Stimulated activated CD8-positive, alpha-beta memory T cell treated with anti-CD3 and anti-CD28 coated beads, Interleukin-4, amount 100 ng/mL, for 24 hours (primary cell): ENCODE measurements around the gene HMX2.
A peak's percentile ranks its signal among the peaks of the same experiment; 100 is the strongest.

ENCODE experiments used
- DNase-seq: peaks from one replicate; pipeline ENCODE4 v3.0.0-alpha.2; 2020; ENCODE audit warnings: low read depth

HMX2 gene, protein sequence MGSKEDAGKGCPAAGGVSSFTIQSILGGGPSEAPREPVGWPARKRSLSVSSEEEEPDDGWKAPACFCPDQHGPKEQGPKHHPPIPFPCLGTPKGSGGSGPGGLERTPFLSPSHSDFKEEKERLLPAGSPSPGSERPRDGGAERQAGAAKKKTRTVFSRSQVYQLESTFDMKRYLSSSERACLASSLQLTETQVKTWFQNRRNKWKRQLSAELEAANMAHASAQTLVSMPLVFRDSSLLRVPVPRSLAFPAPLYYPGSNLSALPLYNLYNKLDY

GRCh38 chr10:123147635-123148413, at the start of gene HMX2:
Gene HMX2 (plus strand): TSS chr10:123148136. CDS start chr10:123148379, 243 bp downstream.
- DNase-seq: no peak

- DNase-seq: no peak
Observed at GRCh38 chr10:123100030-123100762, 47.7 kb upstream of the HMX2 start.

- no peak for DNase-seq
Observed at GRCh38 chr10:123101872-123102271, 46.1 kb upstream of the HMX2 start.

GRCh38 chr10:123102673-123103072, 45.3 kb upstream of the HMX2 start:
- no peak for DNase-seq

GRCh38 chr10:123103944-123104343, 44.0 kb upstream of the HMX2 start:
- DNase-seq: no peak

- no peak for DNase-seq
Observed at GRCh38 chr10:123109466-123109865, 38.5 kb upstream of the HMX2 start.

DNA sequence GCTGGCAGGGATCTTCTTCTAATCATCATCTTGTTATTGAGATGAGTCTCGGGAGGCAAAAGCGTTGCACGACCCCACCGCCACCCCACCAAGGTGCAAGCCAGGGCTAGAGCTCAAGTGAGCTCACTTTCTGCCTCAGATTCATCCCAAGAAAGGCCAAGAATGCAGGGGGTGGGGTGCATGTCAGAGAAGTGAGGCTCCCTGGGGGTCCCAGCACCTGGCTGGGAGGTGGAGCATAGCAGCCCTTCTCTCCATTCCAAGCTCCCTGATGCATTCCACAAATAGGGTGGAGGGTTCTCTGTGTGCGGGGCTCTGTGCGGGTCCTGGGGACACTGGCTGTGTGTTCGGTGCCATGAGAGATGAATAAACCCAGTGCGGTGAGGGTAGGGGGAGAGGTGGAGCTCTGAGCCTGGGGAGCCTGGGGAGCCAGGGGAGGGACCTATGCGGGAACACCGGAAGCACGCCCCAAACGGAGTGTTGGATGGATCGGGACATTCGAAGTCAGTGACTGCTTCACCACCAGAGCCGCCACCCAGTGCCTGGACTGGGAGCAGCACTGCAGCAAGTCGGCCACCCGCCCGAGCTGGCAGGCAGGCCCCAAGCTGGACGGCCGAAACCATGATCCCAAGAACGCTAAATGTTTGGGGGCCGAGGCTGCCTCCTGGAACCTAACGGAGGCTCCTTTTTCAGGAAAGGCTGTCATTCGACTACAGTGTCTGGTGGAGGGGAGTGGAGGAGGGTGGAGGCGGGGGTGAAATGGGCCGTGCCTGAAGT, 30.1 kb upstream of the HMX2 start:
- DNase-seq: no peak

- no peak for DNase-seq
Observed at GRCh38 chr10:123119081-123119480, 28.9 kb upstream of the HMX2 start.

DNA sequence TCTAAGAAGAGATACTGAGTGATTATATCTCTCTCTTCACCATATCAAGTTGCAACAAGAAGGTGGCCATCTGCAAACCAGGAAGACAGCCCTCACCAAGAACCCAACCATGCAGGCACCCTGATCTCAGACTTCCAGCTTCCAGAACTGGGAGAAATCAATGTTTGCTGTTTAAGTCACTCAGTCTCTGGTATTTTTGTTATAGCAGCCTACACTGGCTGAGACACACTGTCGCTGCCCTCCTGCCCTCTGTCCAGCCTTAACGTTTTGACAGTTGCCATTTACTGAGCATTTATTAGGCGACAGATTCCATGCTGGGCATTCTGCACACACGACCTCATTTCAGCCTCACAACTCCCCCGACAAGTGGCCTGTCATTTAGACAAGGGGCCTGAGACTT, 21.7 kb upstream of the HMX2 start:
- DNase-seq: no peak

GRCh38 chr10:123129618-123130271, 18.2 kb upstream of the HMX2 start:
- no peak for DNase-seq

DNA sequence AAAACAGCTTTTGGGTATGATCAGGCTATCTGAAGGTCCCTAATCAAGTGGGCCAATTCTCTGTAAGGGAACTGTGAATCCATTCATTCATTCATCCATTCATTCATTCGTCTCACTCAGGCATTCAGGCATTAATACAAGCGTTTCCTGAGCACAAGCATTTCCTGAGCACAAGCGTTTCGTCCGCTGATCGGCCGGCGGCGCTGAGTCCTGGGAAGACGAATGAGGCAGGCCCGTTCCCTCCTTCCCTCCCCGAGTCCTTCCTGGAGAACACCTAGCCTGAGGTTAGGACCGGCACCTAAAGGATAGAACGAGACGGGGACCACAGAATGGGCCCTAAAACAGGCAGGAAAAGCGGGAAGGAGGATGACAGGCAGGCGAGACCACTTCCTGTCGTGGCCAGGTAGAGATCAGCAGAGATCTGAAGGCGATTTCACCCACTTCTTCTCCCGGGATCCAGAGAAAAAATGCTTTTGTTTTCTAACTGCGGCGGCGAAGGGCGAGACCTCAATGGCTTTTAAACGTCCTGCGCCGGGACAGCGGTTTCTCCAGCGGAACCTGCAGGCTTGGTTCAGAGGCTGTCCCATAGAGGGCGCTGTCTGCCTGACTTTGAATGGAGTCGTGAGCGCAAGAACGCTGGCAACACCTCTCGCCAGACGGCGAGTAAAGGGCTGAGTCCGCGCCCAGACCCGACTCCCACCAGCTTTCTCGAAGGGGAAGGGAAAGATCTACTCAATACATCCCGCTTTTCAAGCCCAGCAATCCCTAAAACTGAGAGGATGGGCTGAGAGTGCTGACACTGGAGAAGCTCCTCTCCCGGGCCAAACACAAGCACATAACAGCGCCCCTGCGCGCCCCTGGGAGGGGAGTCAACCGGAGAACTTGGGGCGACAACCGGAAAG, 15.1 kb upstream of the HMX2 start:
- DNase-seq: peak; percentile 80

DNA sequence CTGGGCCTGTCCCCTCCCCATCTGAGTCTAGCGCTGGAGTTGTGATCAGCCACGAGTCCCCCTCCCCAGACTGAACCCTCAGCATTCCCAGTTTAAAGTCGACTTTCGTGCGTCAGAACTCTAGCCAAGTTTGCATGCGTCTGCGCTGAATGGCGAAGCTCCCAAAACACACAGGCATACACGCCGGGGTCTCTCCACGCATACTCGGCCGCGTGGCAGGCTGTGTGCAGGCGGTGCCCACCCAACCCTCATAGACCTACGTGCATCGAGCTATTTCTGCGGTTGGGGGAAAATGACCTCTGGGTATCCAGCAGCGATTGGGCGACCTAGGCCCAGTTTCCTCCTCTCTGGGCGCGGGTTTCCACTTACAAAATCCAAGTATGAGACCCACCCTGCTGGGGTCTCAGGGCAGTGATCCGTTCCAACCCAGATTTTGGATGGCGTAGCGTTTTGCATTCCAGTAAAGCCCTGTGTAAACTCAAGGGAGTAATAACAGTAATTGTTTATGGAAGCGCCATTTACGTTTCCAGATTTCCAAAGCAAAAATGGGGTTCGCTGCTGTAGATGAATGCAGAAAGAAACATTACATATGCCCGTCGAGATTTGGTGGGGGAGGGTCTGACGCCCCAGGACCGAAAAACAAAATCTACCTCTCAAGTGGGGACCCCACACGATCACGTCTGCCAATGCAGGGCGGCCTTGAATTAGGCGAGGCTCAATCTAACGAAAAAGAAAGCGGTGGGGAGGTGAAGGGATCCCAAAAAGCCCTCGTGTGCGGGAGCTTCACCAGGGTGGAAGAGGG, 14.2 kb upstream of the HMX2 start:
- DNase-seq: no peak

DNA sequence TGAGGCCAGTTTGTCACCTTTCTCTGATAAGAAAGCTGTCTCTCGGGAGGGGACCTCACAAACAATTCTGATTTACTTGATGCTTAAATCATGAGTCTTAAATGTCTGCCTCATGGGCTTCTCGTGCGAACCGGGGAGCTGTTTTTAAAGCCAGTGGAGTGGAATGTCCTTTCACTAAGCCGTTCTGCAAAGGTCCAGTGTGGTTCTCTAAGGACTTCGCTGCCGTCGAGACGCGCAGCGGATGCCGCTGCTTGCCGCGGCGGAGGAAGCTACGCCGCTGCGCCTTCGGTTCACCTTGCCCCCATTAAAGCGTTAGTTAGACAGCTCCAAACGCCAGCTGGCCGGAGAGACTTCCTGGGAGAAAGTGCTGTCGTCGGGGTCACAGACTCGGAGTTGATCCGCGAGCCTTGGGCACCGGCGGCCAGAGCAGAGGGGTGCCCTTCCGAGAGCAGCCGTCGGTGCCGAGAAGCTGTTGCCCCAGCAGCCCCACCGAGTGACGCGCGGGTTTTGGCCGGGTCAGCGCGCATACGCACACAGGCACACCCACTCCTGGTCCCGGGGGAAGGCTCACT, 13.5 kb upstream of the HMX2 start:
- DNase-seq: no peak

GRCh38 chr10:123134915-123135414, 13.0 kb upstream of the HMX2 start:
- DNase-seq: no peak

DNA sequence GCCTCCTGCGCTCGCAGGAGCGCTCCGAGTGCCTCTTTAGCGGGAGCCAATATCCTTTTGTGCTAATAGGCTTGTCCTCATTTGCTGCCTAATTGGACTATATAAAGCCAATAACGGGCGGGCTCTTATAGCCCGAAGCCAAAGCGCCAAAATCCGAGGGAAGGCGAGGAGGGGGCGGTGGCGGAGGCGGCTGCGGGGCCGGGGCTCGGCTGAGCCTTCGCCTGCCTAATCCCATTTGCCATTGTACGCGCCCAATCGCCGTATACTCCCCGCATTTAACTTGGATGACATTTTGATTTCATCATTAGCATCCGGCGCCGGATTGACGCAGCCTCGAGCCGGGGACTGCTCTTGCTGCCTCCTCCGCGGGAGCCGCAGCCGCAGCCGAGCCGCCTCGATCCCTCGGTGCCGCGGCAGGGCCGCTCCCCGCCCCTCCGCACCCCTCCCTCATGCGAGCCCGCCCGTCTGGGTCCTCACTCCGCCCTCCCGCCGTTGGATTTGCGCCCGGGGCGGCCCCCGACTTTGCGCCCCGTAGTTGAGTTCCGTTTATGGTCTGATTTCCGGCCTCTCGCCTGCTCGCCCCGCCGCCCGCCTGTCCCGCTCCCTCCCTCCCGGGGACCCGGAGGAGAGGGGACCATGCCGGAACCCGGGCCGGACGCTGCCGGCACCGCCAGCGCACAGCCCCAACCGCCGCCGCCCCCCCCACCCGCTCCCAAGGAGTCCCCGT, 12.4 kb upstream of the HMX2 start, which contains the start of gene HMX3:
Gene HMX3 (plus strand): TSS at position 556 of the 727 bp plus-strand sequence. CDS start 81 bp downstream, at position 637.
- no peak for DNase-seq

- DNase-seq: no peak
Observed at GRCh38 chr10:123136221-123136805, 11.6 kb upstream of the HMX2 start.

GRCh38 chr10:123136806-123137642, 10.9 kb upstream of the HMX2 start:
- DNase-seq: no peak
